Panc1 (cell line): ENCODE data around the gene PPP1CC. TPM values are rescaled to one million over a fixed set of nuclear protein-coding genes. Genes with fewer than 3 reads are reported as not detected.
"Not testable (repeated sequence)": the region's sequence is repeated elsewhere in the genome, so short reads cannot be mapped to it uniquely, and the experiment has no call there.

Experiments
- ATAC-seq: fragments of 200-7000 bp; cut with Tn5 transposase; 2 replicates; pipeline ENCODE4 v1.9.1; 2020; ENCODE audit warnings: mild to moderate bottlenecking, moderate library complexity
- BruUV-seq: library from RNA; stranded (reverse); fragments of 400-500 nt; replicated peaks from 2 replicates; lab custom pipeline; 2021; lab: Mats Ljungman, UMichigan
- CTCF ChIA-PET: fragments of 300-600 bp; sonication (Branson Sonifier 250); formaldehyde crosslinking; loops from one replicate; lab custom pipeline; 2022; ENCODE audit warnings: antibody characterized with exemption; lab: Charles Lee
- POLR2A ChIA-PET: fragments of 300-600 bp; sonication (Branson Sonifier 250); formaldehyde crosslinking; loops from one replicate; lab custom pipeline; 2022; ENCODE audit warnings: antibody characterized with exemption; lab: Charles Lee
- DNase-seq: peaks from one replicate; pipeline ENCODE4 v3.0.0-alpha.2; 2010; ENCODE audit warnings: low read depth, low spot score
- H3K27ac ChIP-seq: 2 replicates; pipeline ENCODE4 v1.5.1; 2011; ENCODE audit warnings: mild to moderate bottlenecking, low read length, inconsistent platforms
- H3K27me3 ChIP-seq: fragments of 200-500 bp; sonication (Bioruptor generic); 2 replicates; pipeline ENCODE4 v1.6.0; 2014; ENCODE audit warnings: low read length, inconsistent platforms; ENCODE audit not compliant: control insufficient read depth, insufficient read depth
- H3K36me3 ChIP-seq: fragments of 200-500 bp; sonication (Bioruptor generic); 2 replicates; pipeline ENCODE4 v1.5.1; 2014; ENCODE audit warnings: inconsistent platforms, mild to moderate bottlenecking, low read length, moderate library complexity; ENCODE audit not compliant: control insufficient read depth, insufficient read depth
- H3K4me1 ChIP-seq: 2 replicates; pipeline ENCODE4 v1.5.1; 2011; ENCODE audit warnings: inconsistent platforms, mild to moderate bottlenecking, low read length, moderate library complexity; ENCODE audit not compliant: control insufficient read depth, insufficient read depth
- H3K4me3 ChIP-seq, 2 experiments: 2 replicates each; pipeline ENCODE4 v1.5.1; 2011 to 2012; ENCODE audit warnings: low read depth in 2 of 2, low read length in 2 of 2, mild to moderate bottlenecking in 2 of 2, inconsistent platforms in 1 of 2, moderate library complexity in 1 of 2
- H3K9me3 ChIP-seq: fragments of 200-500 bp; sonication (Bioruptor generic); 2 replicates; pipeline ENCODE4 v1.5.1; 2014; ENCODE audit warnings: low read depth, mild to moderate bottlenecking, inconsistent platforms, low read length, moderate library complexity; ENCODE audit not compliant: control insufficient read depth, insufficient read depth
- CTCF ChIP-seq: fragments of 450-650 bp; IDR thresholded peaks from 2 replicates; pipeline ENCODE4 v1.5.1; 2017; ENCODE audit warnings: mild to moderate bottlenecking
- POLR2AphosphoS5 ChIP-seq: IDR thresholded peaks from 2 replicates; pipeline ENCODE4 v1.6.1; 2012; ENCODE audit warnings: mild to moderate bottlenecking, low read depth, low read length, moderate library complexity
- REST ChIP-seq, 2 experiments: IDR thresholded peaks; 2 replicates each; pipeline ENCODE4 v1.6.1; 2011 to 2012; ENCODE audit warnings: low read depth in 2 of 2, control low read depth in 1 of 2, low read length in 1 of 2, mild to moderate bottlenecking in 1 of 2, moderate library complexity in 1 of 2; ENCODE audit not compliant: insufficient read depth in 1 of 2
- SIN3A ChIP-seq: IDR thresholded peaks from 2 replicates; pipeline ENCODE4 v1.6.1; 2012; ENCODE audit warnings: low read depth, mild to moderate bottlenecking, low read length, moderate library complexity, borderline replicate concordance; ENCODE audit not compliant: insufficient read depth
- TCF7L2 ChIP-seq: IDR thresholded peaks from 2 replicates; pipeline ENCODE4 v1.6.1; 2011; ENCODE audit warnings: mild to moderate bottlenecking, low read depth, low read length, inconsistent platforms
- in situ Hi-C: cut with HindIII; loops from 2 replicates; pipeline ENCODE4 v1.10.0; 2016; ENCODE audit warnings: low sequenced_read_pairs, low pct_unique_long_range_greater_than_20kb
- intact Hi-C: fragments of 100-400 bp; cut with micrococcal nuclease; formaldehyde crosslinking; loops from one replicate; pipeline ENCODE4 v1.10.0; 2022; ENCODE audit not compliant: unreplicated experiment
- total RNA-seq: library from RNA; stranded (reverse); gene quantifications from one replicate; pipeline ENCODE4 v1.2.1, GENCODE V29; 2021; ENCODE audit not compliant: unreplicated experiment

PPP1CC gene
- total RNA-seq, 1 experiment from 2014 or later = 219 TPM

- Histone ChIP-seq H3K36me3 (peaks cover 39% of the 10 kb centered on the region), H3K4me3 (no peak overlapping the region), H3K27ac (no peak overlapping the region), H3K27me3 (no peaks in the 10 kb centered on the region), H3K9me3 (no peaks in the 10 kb centered on the region), H3K4me1 (no peaks in the 10 kb centered on the region)
- no TSS peak for BruUV-seq
- intact Hi-C loops = no loop called here
- TF ChIP-seq POLR2AphosphoS5 = no peak
- TF ChIP-seq REST (IDR thresholded peaks at IDR 0.05; ENCODE audit: insufficient read depth in 1 of 2, low read depth in 2 of 2, low read length in 1 of 2) = no peak
- TF ChIP-seq CTCF = no peak
- DNase-seq (no peak), ATAC-seq (no peak)
- POLR2A ChIA-PET = no interaction called here
- in situ Hi-C loops = no loop called here
- CTCF ChIA-PET = no interaction called here
Measured at GRCh38 chr12:110725267-110725666, 17.4 kb downstream of the PPP1CC start.

- POLR2A ChIA-PET, CTCF ChIA-PET: not testable (repeated sequence)
Measured at GRCh38 chr12:110722892-110723291, 19.8 kb downstream of the PPP1CC start.

GRCh38 chr12:110721570-110721969, 21.1 kb downstream of the PPP1CC start:
- TF ChIP-seq REST (IDR thresholded peaks at IDR 0.05; ENCODE audit: insufficient read depth in 1 of 2, low read depth in 2 of 2, low read length in 1 of 2) (no peak), SIN3A (no peak), POLR2AphosphoS5 (no peak), TCF7L2 (no peak), CTCF (no peak)
- H3K4me1 ChIP-seq = no peaks in the 10 kb centered on the region
- in situ Hi-C loops (no loop called here), intact Hi-C loops (no loop called here)
- ChIA-PET CTCF (no interaction called here), POLR2A (no interaction called here)
- H3K27ac ChIP-seq = no peak overlapping the region
- no peaks in the 10 kb centered on the region for H3K27me3 ChIP-seq
- DNase-seq = no peak
- no TSS peak for BruUV-seq
- ATAC-seq = no peak
- H3K9me3 ChIP-seq = no peaks in the 10 kb centered on the region
- peaks cover 57% of the 10 kb centered on the region for H3K36me3 ChIP-seq
- H3K4me3 ChIP-seq = no peak overlapping the region

More at GRCh38 chr12:110722892-110723291, 19.8 kb downstream of the PPP1CC start:
- H3K4me1 ChIP-seq, H3K4me3 ChIP-seq, H3K27ac ChIP-seq, DNase-seq, H3K27me3 ChIP-seq, in situ Hi-C loops, ATAC-seq, intact Hi-C loops, BruUV-seq, H3K9me3 ChIP-seq: not testable (repeated sequence)
- peaks cover 50% of the 10 kb centered on the region for H3K36me3 ChIP-seq
